ENCODE results near the gene GGA2.

GGA2 gene

GRCh38 chr16:23416816-23417215, 93.5 kb downstream of the GGA2 start:
- DNase-seq (ENCODE audit: low read depth in 2 of 2): no peak

- no peak for DNase-seq (ENCODE audit: low read depth in 2 of 2)
Observed at GRCh38 chr16:23414731-23415130, 95.6 kb downstream of the GGA2 start.

Measured in stimulated activated CD8-positive, alpha-beta memory T cell treated with anti-CD3 and anti-CD28 coated beads, Interleukin-15, amount 100 ng/mL, for 4 hours (primary cell).